ENCODE results near the gene TLN1.

- TF ChIP-seq CTCF (IDR thresholded peaks at IDR 0.05 in 8 of 11, conservative IDR thresholded peaks at IDR 0.05 in 3 of 11) (no peak), POLR2AphosphoS5 (IDR thresholded peaks at IDR 0.05) (no peak), POLR2A (IDR thresholded peaks at IDR 0.05) (no peak)
These were observed 2.9 kb downstream of the TLN1 start for GRCh38 chr9:35729101-35729500.

Measured in spleen (tissue), 7 donors.